Osteocyte (in vitro differentiated cells): ENCODE results near the gene CA4. TPM values are rescaled to one million over a fixed set of nuclear protein-coding genes. Genes with fewer than 3 reads are reported as not detected.

Source experiments
- DNase-seq: peaks from one replicate; pipeline ENCODE4 v3.0.0; 2021; ENCODE audit warnings: mixed read lengths; ENCODE audit not compliant: unreplicated experiment; ENCODE audit errors: extremely low spot score
- H3K27ac Mint-ChIP-seq: one replicate; pipeline ENCODE4 v1.8.0; 2021; ENCODE audit warnings: mild to moderate bottlenecking, mixed read lengths; ENCODE audit not compliant: unreplicated experiment
- H3K27me3 Mint-ChIP-seq: one replicate; pipeline ENCODE4 v1.8.0; 2021; ENCODE audit warnings: mixed read lengths; ENCODE audit not compliant: unreplicated experiment
- H3K36me3 Mint-ChIP-seq: one replicate; pipeline ENCODE4 v1.8.0; 2021; ENCODE audit warnings: mixed read lengths; ENCODE audit not compliant: unreplicated experiment
- H3K4me1 Mint-ChIP-seq: one replicate; pipeline ENCODE4 v1.8.0; 2021; ENCODE audit warnings: mixed read lengths; ENCODE audit not compliant: unreplicated experiment
- H3K4me3 Mint-ChIP-seq: one replicate; pipeline ENCODE4 v1.8.0; 2021; ENCODE audit warnings: mild to moderate bottlenecking, moderate library complexity, mixed read lengths; ENCODE audit not compliant: unreplicated experiment
- H3K9me3 Mint-ChIP-seq: one replicate; pipeline ENCODE4 v1.8.0; 2021; ENCODE audit warnings: mixed read lengths; ENCODE audit not compliant: unreplicated experiment
- CTCF ChIP-seq: fragments of 200-600 bp; sonication (generic); IDR thresholded peaks from 2 replicates; pipeline ENCODE4 v1.5.0; 2021; ENCODE audit warnings: antibody characterized with exemption, mild to moderate bottlenecking, moderate library complexity
- total RNA-seq: library from RNA; stranded (reverse); gene quantifications from 2 replicates; pipeline ENCODE4 v1.2.1, GENCODE V29; 2021

The CA4 gene
- total RNA-seq, 1 donor from 2014 or later: not detected

- DNase-seq: no peak
- TF ChIP-seq CTCF: no peak
- H3K27me3 Mint-ChIP-seq: peaks cover 28% of the 10 kb centered on the region
- H3K9me3 Mint-ChIP-seq: no peaks in the 10 kb centered on the region
- peaks cover 20% of the 10 kb centered on the region for H3K4me1 Mint-ChIP-seq
- H3K36me3 Mint-ChIP-seq: no peaks in the 10 kb centered on the region
- H3K4me3 Mint-ChIP-seq: no peak overlapping the region
- no peak overlapping the region for H3K27ac Mint-ChIP-seq
Measured at GRCh38 chr17:60157487-60158040, 7.8 kb downstream of the CA4 start.

- Mint-ChIP-seq H3K4me3 (no peak overlapping the region), H3K36me3 (no peaks in the 10 kb centered on the region), H3K27me3 (peaks cover 21% of the 10 kb centered on the region), H3K4me1 (peaks cover 15% of the 10 kb centered on the region), H3K9me3 (no peaks in the 10 kb centered on the region), H3K27ac (no peak overlapping the region)
- no peak for DNase-seq
- TF ChIP-seq CTCF: no peak
Measured at GRCh38 chr17:60158751-60159478, 9.1 kb downstream of the CA4 start.

- peaks cover 21% of the 10 kb centered on the region for H3K27me3 Mint-ChIP-seq
- no peaks in the 10 kb centered on the region for H3K9me3 Mint-ChIP-seq
- no peaks in the 10 kb centered on the region for H3K36me3 Mint-ChIP-seq
- no peak for DNase-seq
- peaks cover 11% of the 10 kb centered on the region for H3K4me1 Mint-ChIP-seq
- H3K27ac Mint-ChIP-seq: no peak overlapping the region
- TF ChIP-seq CTCF: no peak
- no peak overlapping the region for H3K4me3 Mint-ChIP-seq
Measured at GRCh38 chr17:60159479-60159866, 9.7 kb downstream of the CA4 start.

- Mint-ChIP-seq H3K4me1 (peaks cover 5% of the 10 kb centered on the region), H3K36me3 (no peaks in the 10 kb centered on the region), H3K27me3 (peaks cover 20% of the 10 kb centered on the region), H3K4me3 (no peak overlapping the region), H3K27ac (no peak overlapping the region), H3K9me3 (no peaks in the 10 kb centered on the region)
- no peak for TF ChIP-seq CTCF
- no peak for DNase-seq
Measured at GRCh38 chr17:60160829-60161501, 11.2 kb downstream of the CA4 start.
